ENCODE measurements around the gene TMEM52B.

- TF ChIP-seq CTCF (IDR thresholded peaks at IDR 0.05) (peak; percentile 64 to 82 (median 80)), POLR2A (IDR thresholded peaks at IDR 0.05; ENCODE audit: low read depth) (no peak), EP300 (IDR thresholded peaks at IDR 0.05) (no peak)
Observed at GRCh38 chr12:10190558-10191388, 11.9 kb downstream of the TMEM52B start.

Measured in esophagus muscularis mucosa (tissue), 4 donors.